ENCODE results near the gene PLXNB2.

DNA sequence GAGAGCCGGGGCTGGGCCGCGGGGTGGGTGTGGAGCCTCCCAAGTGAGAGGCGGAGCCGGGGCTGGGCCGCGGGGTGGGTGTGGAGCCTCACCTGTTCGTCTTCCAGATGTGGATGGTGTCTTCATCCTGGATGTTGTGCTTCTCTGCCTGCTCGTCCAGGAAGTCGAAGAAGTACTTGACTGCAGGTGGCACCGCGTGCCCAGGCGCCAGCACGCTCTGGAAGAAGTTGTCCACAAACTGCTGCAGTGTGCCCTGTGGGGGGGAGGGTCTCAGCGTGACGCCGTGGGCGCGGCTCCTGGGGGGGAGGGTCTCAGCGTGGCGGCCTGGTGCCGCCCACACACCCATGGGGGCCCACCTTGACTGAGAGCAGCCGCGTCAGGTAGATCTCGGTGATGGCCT lies 29.7 kb downstream of the PLXNB2 start:
- TF ChIP-seq CTCF (IDR thresholded peaks at IDR 0.05) (no peak), POLR2AphosphoS5 (IDR thresholded peaks at IDR 0.05) (no peak), EP300 (IDR thresholded peaks at IDR 0.05) (no peak)
